ENCODE measurements around the gene KRT83.

KRT83 gene

GRCh38 chr12:52300796-52301691, 20.2 kb downstream of the KRT83 start:
- H4K20me1 ChIP-seq (ENCODE audit: insufficient read depth, low read length), result no peaks in the 10 kb centered on the region
- H3K9me2 ChIP-seq (ENCODE audit: low read depth, low read length), result no peaks in the 10 kb centered on the region
- no peaks in the 10 kb centered on the region for H3K36me3 ChIP-seq (ENCODE audit: insufficient read depth, low read length)
- no peak for TF ChIP-seq EZH2 (IDR thresholded peaks at IDR 0.05; ENCODE audit: borderline replicate concordance, low read length)
- H3K27me3 ChIP-seq (ENCODE audit: insufficient read depth, low read length), result 0 out of 2 replicates have a peak, but pooled peaks cover 7% of the 10 kb centered on the region
- H3K4me2 ChIP-seq (ENCODE audit: low read length), result no peak overlapping the region
- H3F3A ChIP-seq (ENCODE audit: insufficient read depth, low read length), result no peaks in the 10 kb centered on the region
- no peak overlapping the region for H3K27ac ChIP-seq (ENCODE audit: low read depth, low read length, poor library complexity, severe bottlenecking)
- no peaks in the 10 kb centered on the region for H3K79me2 ChIP-seq (ENCODE audit: insufficient read depth, low read length)
- H3K9ac ChIP-seq (ENCODE audit: low read length), result no peak overlapping the region
- no peaks in the 10 kb centered on the region for H3K4me1 ChIP-seq (ENCODE audit: insufficient read depth, low read length, severe bottlenecking)
- H3K4me3 ChIP-seq (ENCODE audit: low read depth, low read length, poor library complexity, severe bottlenecking), result no peak overlapping the region
- no peaks in the 10 kb centered on the region for H3K9me3 ChIP-seq (ENCODE audit: low read length)
- H2AFZ ChIP-seq (ENCODE audit: low read length), result no peak overlapping the region

- H3K27me3 ChIP-seq (ENCODE audit: insufficient read depth, low read length), result 0 out of 2 replicates have a peak, but pooled peaks cover 7% of the 10 kb centered on the region
- H3K9ac ChIP-seq (ENCODE audit: low read length), result no peak overlapping the region
- H3K79me2 ChIP-seq (ENCODE audit: insufficient read depth, low read length), result no peaks in the 10 kb centered on the region
- no peaks in the 10 kb centered on the region for H4K20me1 ChIP-seq (ENCODE audit: insufficient read depth, low read length)
- H3K9me3 ChIP-seq (ENCODE audit: low read length), result no peaks in the 10 kb centered on the region
- no peaks in the 10 kb centered on the region for H3K36me3 ChIP-seq (ENCODE audit: insufficient read depth, low read length)
- TF ChIP-seq EZH2 (IDR thresholded peaks at IDR 0.05; ENCODE audit: borderline replicate concordance, low read length), result no peak
- TF ChIP-seq, protein P1, sequence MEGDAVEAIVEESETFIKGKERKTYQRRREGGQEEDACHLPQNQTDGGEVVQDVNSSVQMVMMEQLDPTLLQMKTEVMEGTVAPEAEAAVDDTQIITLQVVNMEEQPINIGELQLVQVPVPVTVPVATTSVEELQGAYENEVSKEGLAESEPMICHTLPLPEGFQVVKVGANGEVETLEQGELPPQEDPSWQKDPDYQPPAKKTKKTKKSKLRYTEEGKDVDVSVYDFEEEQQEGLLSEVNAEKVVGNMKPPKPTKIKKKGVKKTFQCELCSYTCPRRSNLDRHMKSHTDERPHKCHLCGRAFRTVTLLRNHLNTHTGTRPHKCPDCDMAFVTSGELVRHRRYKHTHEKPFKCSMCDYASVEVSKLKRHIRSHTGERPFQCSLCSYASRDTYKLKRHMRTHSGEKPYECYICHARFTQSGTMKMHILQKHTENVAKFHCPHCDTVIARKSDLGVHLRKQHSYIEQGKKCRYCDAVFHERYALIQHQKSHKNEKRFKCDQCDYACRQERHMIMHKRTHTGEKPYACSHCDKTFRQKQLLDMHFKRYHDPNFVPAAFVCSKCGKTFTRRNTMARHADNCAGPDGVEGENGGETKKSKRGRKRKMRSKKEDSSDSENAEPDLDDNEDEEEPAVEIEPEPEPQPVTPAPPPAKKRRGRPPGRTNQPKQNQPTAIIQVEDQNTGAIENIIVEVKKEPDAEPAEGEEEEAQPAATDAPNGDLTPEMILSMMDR (IDR thresholded peaks at IDR 0.05; ENCODE audit: low read length), result no peak
- H3F3A ChIP-seq (ENCODE audit: insufficient read depth, low read length), result no peaks in the 10 kb centered on the region
- H3K27ac ChIP-seq (ENCODE audit: low read depth, low read length, poor library complexity, severe bottlenecking), result no peak overlapping the region
- H3K4me1 ChIP-seq (ENCODE audit: insufficient read depth, low read length, severe bottlenecking), result no peaks in the 10 kb centered on the region
- H3K4me3 ChIP-seq (ENCODE audit: low read depth, low read length, poor library complexity, severe bottlenecking), result no peak overlapping the region
- no peak overlapping the region for H3K4me2 ChIP-seq (ENCODE audit: low read length)
- no peaks in the 10 kb centered on the region for H3K9me2 ChIP-seq (ENCODE audit: low read depth, low read length)
- no peak overlapping the region for H2AFZ ChIP-seq (ENCODE audit: low read length)
Measured at GRCh38 chr12:52298677-52299190, 22.5 kb downstream of the KRT83 start.

DNA sequence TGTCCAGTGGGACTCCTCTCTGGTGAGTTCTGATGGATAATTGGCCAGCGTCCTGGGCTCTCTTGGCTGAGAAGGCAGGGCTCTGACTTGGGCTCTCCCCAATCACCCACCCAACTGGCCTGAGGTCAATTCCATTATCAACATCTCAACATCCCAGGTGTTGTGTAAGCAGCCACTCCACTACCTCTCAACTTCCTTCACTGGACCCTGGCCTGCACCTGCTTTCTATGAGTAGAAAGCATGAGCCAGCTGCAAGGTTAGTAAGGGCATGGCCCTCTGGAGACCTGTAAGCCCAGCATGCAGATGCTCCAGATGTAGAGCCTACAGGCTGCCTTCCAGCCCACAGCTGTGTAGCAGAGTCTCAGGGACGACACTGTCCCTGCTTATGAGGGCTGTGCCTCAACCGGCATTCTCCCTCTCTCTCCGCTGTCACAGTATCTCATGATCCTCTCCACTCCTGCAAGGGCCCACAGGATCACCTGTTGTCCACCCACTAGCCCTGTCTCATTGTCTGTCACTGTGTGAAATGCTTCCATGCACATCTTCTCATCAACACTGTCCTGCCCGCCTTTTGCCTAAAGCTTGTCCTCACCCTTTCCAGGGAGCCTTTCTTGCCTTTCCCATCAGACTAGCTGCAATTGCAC, 24.5 kb downstream of the KRT83 start:
- Histone ChIP-seq H4K20me1 (ENCODE audit: insufficient read depth, low read length) (no peaks in the 10 kb centered on the region), H3K4me1 (ENCODE audit: insufficient read depth, low read length, severe bottlenecking) (no peaks in the 10 kb centered on the region), H2AFZ (ENCODE audit: low read length) (no peak overlapping the region), H3K4me3 (ENCODE audit: low read depth, low read length, poor library complexity, severe bottlenecking) (no peak overlapping the region), H3K4me2 (ENCODE audit: low read length) (no peak overlapping the region), H3K9ac (ENCODE audit: low read length) (no peak overlapping the region), H3K9me2 (ENCODE audit: low read depth, low read length) (no peaks in the 10 kb centered on the region), H3F3A (ENCODE audit: insufficient read depth, low read length) (no peaks in the 10 kb centered on the region), H3K9me3 (ENCODE audit: low read length) (no peaks in the 10 kb centered on the region), H3K27ac (ENCODE audit: low read depth, low read length, poor library complexity, severe bottlenecking) (no peak overlapping the region), H3K36me3 (ENCODE audit: insufficient read depth, low read length) (no peaks in the 10 kb centered on the region), H3K27me3 (ENCODE audit: insufficient read depth, low read length) (0 out of 2 replicates have a peak, but pooled peaks cover 7% of the 10 kb centered on the region), H3K79me2 (ENCODE audit: insufficient read depth, low read length) (no peaks in the 10 kb centered on the region)
- TF ChIP-seq, protein P1 (IDR thresholded peaks at IDR 0.05; ENCODE audit: low read length), result no peak
- no peak for TF ChIP-seq EZH2 (IDR thresholded peaks at IDR 0.05; ENCODE audit: borderline replicate concordance, low read length)
